LNCAP (cell line): ENCODE measurements around the gene OAT.

Source experiments
- CTCF ChIP-seq: fragments of 450-650 bp; IDR thresholded peaks from 2 replicates; pipeline ENCODE4 v1.5.1; 2017; ENCODE audit warnings: mild to moderate bottlenecking

Gene OAT

GRCh38 chr10:124366343-124366742, 52.4 kb downstream of the OAT start:
- TF ChIP-seq CTCF = no peak

GRCh38 chr10:124364674-124365073, 54.0 kb downstream of the OAT start:
- TF ChIP-seq CTCF = no peak

GRCh38 chr10:124362568-124362967, 56.2 kb downstream of the OAT start:
- no peak for TF ChIP-seq CTCF

GRCh38 chr10:124359336-124359832, 59.3 kb downstream of the OAT start:
- no peak for TF ChIP-seq CTCF

GRCh38 chr10:124357561-124357885, 61.2 kb downstream of the OAT start:
- TF ChIP-seq CTCF = no peak

GRCh38 chr10:124356701-124357560, 61.8 kb downstream of the OAT start:
- no peak for TF ChIP-seq CTCF

GRCh38 chr10:124354411-124355382, 64.0 kb downstream of the OAT start:
- no peak for TF ChIP-seq CTCF
